ENCODE results near the gene PAWR. TPM values are rescaled to one million over a fixed set of nuclear protein-coding genes. Genes with fewer than 3 reads are reported as not detected.
A peak's percentile ranks its signal among the peaks of the same experiment; 100 is the strongest.

PAWR gene
- total and polyA plus RNA-seq, 10 of the 15 experiments (the other 5 are each of a cell fraction or from before 2014, with no cell fraction given): 8.1 to 70.6 (median 24.2) TPM

DNA sequence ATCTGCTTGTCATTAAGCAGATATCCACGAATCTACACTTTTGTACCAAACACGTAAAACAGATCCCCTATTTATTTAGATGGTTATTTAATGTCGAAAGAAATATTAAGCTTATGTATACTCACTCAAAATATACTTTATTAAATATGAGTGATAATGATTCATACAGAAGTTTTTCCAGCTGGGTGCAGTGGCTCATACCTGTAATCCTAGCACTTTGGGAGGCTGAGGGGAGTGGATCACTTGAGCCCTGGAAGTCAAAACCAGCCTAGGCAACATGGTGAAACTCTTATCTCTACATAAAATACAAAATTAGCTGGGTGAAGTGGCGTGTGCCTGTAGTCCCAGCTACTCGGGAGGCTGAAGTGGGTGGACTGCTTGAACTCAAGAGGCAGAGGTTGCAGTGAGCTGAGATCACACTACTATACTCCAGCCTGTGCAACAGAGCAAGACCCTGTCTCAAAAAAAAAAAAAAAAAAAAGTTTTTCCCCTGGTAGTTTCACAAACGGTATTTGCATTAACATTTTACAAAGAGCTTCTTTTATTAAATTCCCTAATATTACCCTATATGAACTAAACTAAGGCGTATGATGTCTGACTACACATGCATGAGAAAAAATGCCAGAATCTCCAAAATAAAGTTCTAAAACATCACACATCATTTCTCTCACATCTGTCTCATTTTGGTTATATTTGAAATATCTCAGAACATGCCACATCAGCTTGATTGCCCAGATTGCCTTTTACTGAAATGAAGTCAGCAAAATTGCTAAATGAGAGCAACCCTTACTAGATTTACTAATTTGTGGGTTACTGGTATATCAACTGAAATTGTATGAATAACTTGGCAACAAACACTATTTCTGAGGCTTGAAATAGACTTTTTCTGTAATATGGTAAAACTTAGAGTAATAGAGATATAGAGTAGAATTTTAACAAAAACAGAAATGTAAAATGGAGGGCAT is 74.9 kb downstream of the PAWR start (continued):
- no peak for TF ChIP-seq TCF12 (IDR thresholded peaks at IDR 0.05; ENCODE audit: low read depth, low read length)
- TF ChIP-seq CREB1 (IDR thresholded peaks at IDR 0.05; ENCODE audit: low read depth): peak; percentile 36; the same call in 1 of the 2 replicates
- TF ChIP-seq JUNB (IDR thresholded peaks at IDR 0.05): peak; percentile 98
- TF ChIP-seq, protein P1, sequence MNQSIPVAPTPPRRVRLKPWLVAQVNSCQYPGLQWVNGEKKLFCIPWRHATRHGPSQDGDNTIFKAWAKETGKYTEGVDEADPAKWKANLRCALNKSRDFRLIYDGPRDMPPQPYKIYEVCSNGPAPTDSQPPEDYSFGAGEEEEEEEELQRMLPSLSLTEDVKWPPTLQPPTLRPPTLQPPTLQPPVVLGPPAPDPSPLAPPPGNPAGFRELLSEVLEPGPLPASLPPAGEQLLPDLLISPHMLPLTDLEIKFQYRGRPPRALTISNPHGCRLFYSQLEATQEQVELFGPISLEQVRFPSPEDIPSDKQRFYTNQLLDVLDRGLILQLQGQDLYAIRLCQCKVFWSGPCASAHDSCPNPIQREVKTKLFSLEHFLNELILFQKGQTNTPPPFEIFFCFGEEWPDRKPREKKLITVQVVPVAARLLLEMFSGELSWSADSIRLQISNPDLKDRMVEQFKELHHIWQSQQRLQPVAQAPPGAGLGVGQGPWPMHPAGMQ (IDR thresholded peaks at IDR 0.05; ENCODE audit: borderline replicate concordance): no peak
- TF ChIP-seq, protein P2, sequence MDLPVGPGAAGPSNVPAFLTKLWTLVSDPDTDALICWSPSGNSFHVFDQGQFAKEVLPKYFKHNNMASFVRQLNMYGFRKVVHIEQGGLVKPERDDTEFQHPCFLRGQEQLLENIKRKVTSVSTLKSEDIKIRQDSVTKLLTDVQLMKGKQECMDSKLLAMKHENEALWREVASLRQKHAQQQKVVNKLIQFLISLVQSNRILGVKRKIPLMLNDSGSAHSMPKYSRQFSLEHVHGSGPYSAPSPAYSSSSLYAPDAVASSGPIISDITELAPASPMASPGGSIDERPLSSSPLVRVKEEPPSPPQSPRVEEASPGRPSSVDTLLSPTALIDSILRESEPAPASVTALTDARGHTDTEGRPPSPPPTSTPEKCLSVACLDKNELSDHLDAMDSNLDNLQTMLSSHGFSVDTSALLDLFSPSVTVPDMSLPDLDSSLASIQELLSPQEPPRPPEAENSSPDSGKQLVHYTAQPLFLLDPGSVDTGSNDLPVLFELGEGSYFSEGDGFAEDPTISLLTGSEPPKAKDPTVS (IDR thresholded peaks at IDR 0.05; ENCODE audit: low read depth, low read length): no peak
- no peak for TF ChIP-seq SMC3 (IDR thresholded peaks at IDR 0.05; ENCODE audit: borderline replicate concordance, low read length)
- peak; percentile 95 for TF ChIP-seq RUNX3 (IDR thresholded peaks at IDR 0.05; ENCODE audit: low read length)
- TF ChIP-seq, protein P3, sequence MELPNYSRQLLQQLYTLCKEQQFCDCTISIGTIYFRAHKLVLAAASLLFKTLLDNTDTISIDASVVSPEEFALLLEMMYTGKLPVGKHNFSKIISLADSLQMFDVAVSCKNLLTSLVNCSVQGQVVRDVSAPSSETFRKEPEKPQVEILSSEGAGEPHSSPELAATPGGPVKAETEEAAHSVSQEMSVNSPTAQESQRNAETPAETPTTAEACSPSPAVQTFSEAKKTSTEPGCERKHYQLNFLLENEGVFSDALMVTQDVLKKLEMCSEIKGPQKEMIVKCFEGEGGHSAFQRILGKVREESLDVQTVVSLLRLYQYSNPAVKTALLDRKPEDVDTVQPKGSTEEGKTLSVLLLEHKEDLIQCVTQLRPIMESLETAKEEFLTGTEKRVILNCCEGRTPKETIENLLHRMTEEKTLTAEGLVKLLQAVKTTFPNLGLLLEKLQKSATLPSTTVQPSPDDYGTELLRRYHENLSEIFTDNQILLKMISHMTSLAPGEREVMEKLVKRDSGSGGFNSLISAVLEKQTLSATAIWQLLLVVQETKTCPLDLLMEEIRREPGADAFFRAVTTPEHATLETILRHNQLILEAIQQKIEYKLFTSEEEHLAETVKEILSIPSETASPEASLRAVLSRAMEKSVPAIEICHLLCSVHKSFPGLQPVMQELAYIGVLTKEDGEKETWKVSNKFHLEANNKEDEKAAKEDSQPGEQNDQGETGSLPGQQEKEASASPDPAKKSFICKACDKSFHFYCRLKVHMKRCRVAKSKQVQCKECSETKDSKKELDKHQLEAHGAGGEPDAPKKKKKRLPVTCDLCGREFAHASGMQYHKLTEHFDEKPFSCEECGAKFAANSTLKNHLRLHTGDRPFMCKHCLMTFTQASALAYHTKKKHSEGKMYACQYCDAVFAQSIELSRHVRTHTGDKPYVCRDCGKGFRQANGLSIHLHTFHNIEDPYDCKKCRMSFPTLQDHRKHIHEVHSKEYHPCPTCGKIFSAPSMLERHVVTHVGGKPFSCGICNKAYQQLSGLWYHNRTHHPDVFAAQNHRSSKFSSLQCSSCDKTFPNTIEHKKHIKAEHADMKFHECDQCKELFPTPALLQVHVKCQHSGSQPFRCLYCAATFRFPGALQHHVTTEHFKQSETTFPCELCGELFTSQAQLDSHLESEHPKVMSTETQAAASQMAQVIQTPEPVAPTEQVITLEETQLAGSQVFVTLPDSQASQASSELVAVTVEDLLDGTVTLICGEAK (IDR thresholded peaks at IDR 0.05; ENCODE audit: borderline replicate concordance): no peak
- no peak for TF ChIP-seq NRF1 (conservative IDR thresholded peaks at IDR 0.05; ENCODE audit: low read depth, low read length)
- peak; percentile 57; the same call in 1 of the 2 replicates for TF ChIP-seq GABPA (IDR thresholded peaks at IDR 0.05; ENCODE audit: low read depth)
- no peak for TF ChIP-seq KLF5 (IDR thresholded peaks at IDR 0.05; ENCODE audit: partially characterized antibody)
- no peak for TF ChIP-seq SUPT20H (IDR thresholded peaks at IDR 0.05; ENCODE audit: borderline replicate concordance, control insufficient read depth, low read depth, low read length)
- TF ChIP-seq MEF2A (IDR thresholded peaks at IDR 0.05; ENCODE audit: insufficient read depth, low read depth, low read length): 0 out of 2 replicates have a peak, but pooled peaks have one; percentile 20
- no peak for TF ChIP-seq CHD4 (IDR thresholded peaks at IDR 0.05)
- TF ChIP-seq, protein P4, sequence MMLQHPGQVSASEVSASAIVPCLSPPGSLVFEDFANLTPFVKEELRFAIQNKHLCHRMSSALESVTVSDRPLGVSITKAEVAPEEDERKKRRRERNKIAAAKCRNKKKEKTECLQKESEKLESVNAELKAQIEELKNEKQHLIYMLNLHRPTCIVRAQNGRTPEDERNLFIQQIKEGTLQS (IDR thresholded peaks at IDR 0.05; ENCODE audit: borderline replicate concordance, extremely low read depth, low read depth, low read length): no peak
- TF ChIP-seq EZH2 (IDR thresholded peaks at IDR 0.05; ENCODE audit: borderline replicate concordance, control insufficient read depth, low read depth, low read length): no peak
- no peak for TF ChIP-seq RAD51 (IDR thresholded peaks at IDR 0.05)
- TF ChIP-seq ESRRA (IDR thresholded peaks at IDR 0.05; ENCODE audit: low read length): no peak
- TF ChIP-seq ZNF217 (IDR thresholded peaks at IDR 0.05): no peak
- peak; percentile 84 for TF ChIP-seq MTA2 (IDR thresholded peaks at IDR 0.05; ENCODE audit: low read depth)
- TF ChIP-seq MTA3 (IDR thresholded peaks at IDR 0.05; ENCODE audit: borderline replicate concordance, low read length): 0 out of 2 replicates have a peak, but pooled peaks have one; percentile 49
- peak; percentile 61; the same call in 1 of the 2 replicates for TF ChIP-seq IRF4 (IDR thresholded peaks at IDR 0.05; ENCODE audit: low read depth, low read length)
- no peak for TF ChIP-seq CBX3 (IDR thresholded peaks at IDR 0.05; ENCODE audit: borderline replicate concordance, low read depth)
